HEK293 (cell line): Measurements from ENCODE around the gene C2CD2L.
A peak's percentile ranks its signal among the peaks of the same experiment; 100 is the strongest.

Experiments
- CTCF ChIA-PET: fragments of 350-600 bp; formaldehyde crosslinking; extraction: SDS; loops from one replicate; lab custom pipeline; 2021; ENCODE audit warnings: antibody characterized with exemption; lab: Yijun Ruan, JAX
- POLR2A ChIA-PET: fragments of 300-600 bp; formaldehyde crosslinking; extraction: SDS; loops from one replicate; lab custom pipeline; 2020; ENCODE audit warnings: antibody characterized with exemption, inconsistent platforms; lab: Yijun Ruan, JAX
- H3K27ac ChIP-seq: fragments of 200-500 bp; sonication (Bioruptor generic); 2 replicates; pipeline ENCODE4 v1.5.1; 2014; ENCODE audit warnings: low read depth, low read length, control low read depth, inconsistent platforms; ENCODE audit errors: extremely low read depth
- H3K36me3 ChIP-seq, 2 experiments: fragments of 200-500 bp in 1 of 2; sonication (Bioruptor generic) in 1 of 2; 1 replicate in 1 of 2; 2 replicates in 1 of 2; pipeline ENCODE4 v1.5.1; 2014 to 2017; ENCODE audit warnings: inconsistent platforms in 2 of 2, low read length in 2 of 2; ENCODE audit not compliant: control insufficient read depth in 2 of 2, insufficient read depth in 1 of 2
- H3K4me1 ChIP-seq: fragments of 200-500 bp; sonication (Bioruptor generic); 2 replicates; pipeline ENCODE4 v1.5.1; 2014; ENCODE audit warnings: mild to moderate bottlenecking, low read length, inconsistent platforms; ENCODE audit not compliant: control insufficient read depth, insufficient read depth
- H3K4me3 ChIP-seq: 2 replicates; pipeline ENCODE4 v1.5.1; 2011; ENCODE audit warnings: low read depth, mild to moderate bottlenecking, control low read depth, low read length, moderate library complexity
- H3K9me3 ChIP-seq: fragments of 200-500 bp; sonication (Bioruptor generic); 2 replicates; pipeline ENCODE4 v1.5.1; 2014; ENCODE audit warnings: low read depth, low read length, inconsistent platforms; ENCODE audit not compliant: control insufficient read depth, insufficient read depth
- CTCF ChIP-seq: fragments of 450-650 bp; formaldehyde crosslinking; IDR thresholded peaks from 2 replicates; pipeline ENCODE4 v1.5.1; 2016; ENCODE audit warnings: missing biosample characterization, missing genetic modification characterization
- INSM2 ChIP-seq: fragments of 450-650 bp; formaldehyde crosslinking; IDR thresholded peaks from 2 replicates; pipeline ENCODE4 v1.5.1; 2016; ENCODE audit warnings: missing biosample characterization, missing genetic modification characterization
- KLF17 ChIP-seq: fragments of 450-650 bp; formaldehyde crosslinking; IDR thresholded peaks from 2 replicates; pipeline ENCODE4 v1.5.1; 2016; ENCODE audit warnings: missing biosample characterization, missing genetic modification characterization
- KLF9 ChIP-seq: fragments of 450-650 bp; formaldehyde crosslinking; IDR thresholded peaks from 2 replicates; pipeline ENCODE4 v1.5.1; 2016; ENCODE audit warnings: missing biosample characterization, missing genetic modification characterization, low read depth
- PRDM1 ChIP-seq: fragments of 450-650 bp; formaldehyde crosslinking; IDR thresholded peaks from 2 replicates; pipeline ENCODE4; 2016; ENCODE audit warnings: missing biosample characterization, missing genetic modification characterization
- SCRT1 ChIP-seq: fragments of 450-650 bp; formaldehyde crosslinking; IDR thresholded peaks from 2 replicates; pipeline ENCODE4 v1.5.1; 2016; ENCODE audit warnings: missing biosample characterization, missing genetic modification characterization, borderline replicate concordance
- SP3 ChIP-seq: fragments of 450-650 bp; formaldehyde crosslinking; IDR thresholded peaks from 2 replicates; pipeline ENCODE4 v1.5.1; 2016; ENCODE audit warnings: missing biosample characterization, missing genetic modification characterization
- YY2 ChIP-seq: fragments of 450-650 bp; formaldehyde crosslinking; IDR thresholded peaks from 2 replicates; pipeline ENCODE4 v1.5.1; 2016; ENCODE audit warnings: missing biosample characterization, missing genetic modification characterization
- ZBTB1 ChIP-seq: fragments of 450-650 bp; formaldehyde crosslinking; IDR thresholded peaks from 2 replicates; pipeline ENCODE4 v1.5.1; 2016; ENCODE audit warnings: missing biosample characterization, missing genetic modification characterization
- ZBTB8A ChIP-seq: fragments of 450-650 bp; formaldehyde crosslinking; IDR thresholded peaks from 2 replicates; pipeline ENCODE4 v1.5.1; 2016; ENCODE audit warnings: missing biosample characterization, missing genetic modification characterization
- ZFHX2 ChIP-seq: fragments of 450-650 bp; formaldehyde crosslinking; conservative IDR thresholded peaks from 2 replicates; pipeline ENCODE4 v1.5.1; 2016; ENCODE audit warnings: missing biosample characterization, missing genetic modification characterization
- ZNF121 ChIP-seq: fragments of 450-650 bp; formaldehyde crosslinking; IDR thresholded peaks from 2 replicates; pipeline ENCODE4 v1.5.1; 2016; ENCODE audit warnings: missing biosample characterization, missing genetic modification characterization
- ZNF2 ChIP-seq: fragments of 450-650 bp; formaldehyde crosslinking; IDR thresholded peaks from 2 replicates; pipeline ENCODE4 v1.5.1; 2016; ENCODE audit warnings: missing biosample characterization, missing genetic modification characterization
- ZNF23 ChIP-seq: fragments of 450-650 bp; formaldehyde crosslinking; IDR thresholded peaks from 2 replicates; pipeline ENCODE4 v1.5.1; 2016; ENCODE audit warnings: missing biosample characterization, missing genetic modification characterization, borderline replicate concordance
- ZNF280D ChIP-seq: fragments of 450-650 bp; formaldehyde crosslinking; IDR thresholded peaks from 2 replicates; pipeline ENCODE4 v1.5.1; 2016; ENCODE audit warnings: missing biosample characterization, missing genetic modification characterization
- ZNF488 ChIP-seq: fragments of 450-650 bp; formaldehyde crosslinking; IDR thresholded peaks from 2 replicates; pipeline ENCODE4 v1.5.1; 2016; ENCODE audit warnings: missing biosample characterization, missing genetic modification characterization
- ZNF513 ChIP-seq: fragments of 450-650 bp; IDR thresholded peaks from 2 replicates; pipeline ENCODE4 v1.5.1; 2018; ENCODE audit warnings: missing biosample characterization, missing genetic modification characterization
- ZNF610 ChIP-seq: fragments of 450-650 bp; formaldehyde crosslinking; IDR thresholded peaks from 2 replicates; pipeline ENCODE4 v1.5.1; 2016; ENCODE audit warnings: missing biosample characterization, missing genetic modification characterization, borderline replicate concordance
- ZNF624 ChIP-seq: fragments of 450-650 bp; formaldehyde crosslinking; IDR thresholded peaks from 2 replicates; pipeline ENCODE4 v1.5.1; 2017; ENCODE audit warnings: missing biosample characterization, missing genetic modification characterization
- ZNF791 ChIP-seq: fragments of 450-650 bp; formaldehyde crosslinking; IDR thresholded peaks from 2 replicates; pipeline ENCODE4 v1.5.1; 2016; ENCODE audit warnings: missing biosample characterization, missing genetic modification characterization
- ZNF837 ChIP-seq: fragments of 450-650 bp; formaldehyde crosslinking; IDR thresholded peaks from 2 replicates; pipeline ENCODE4 v1.5.1; 2016; ENCODE audit warnings: missing biosample characterization, missing genetic modification characterization

The C2CD2L gene

GRCh38 chr11:119094816-119095065 lies 12.4 kb upstream of the C2CD2L start:
- H3K36me3 ChIP-seq: peaks cover 0 to 72% of the 10 kb centered on the region in 2 experiments; a peak in 1 of 3 replicates
- CTCF ChIA-PET: interaction anchor here (1.1 kb wide), 1 partner anchor 51 kb away, joined by 4 read pairs; no protein-coding TSS in a partner anchor
- peak overlapping the region; percentile 98 for H3K4me3 ChIP-seq
- POLR2A ChIA-PET: interaction anchor here (0.7 to 4.0 kb wide), 27 partner anchors 9 to 302 kb away, joined by 3 to 65 read pairs (median 4); partner anchors contain the start of genes BCL9L, C2CD2L, HINFP and HMBS
- no peaks in the 10 kb centered on the region for H3K9me3 ChIP-seq
- H3K4me1 ChIP-seq: no peaks in the 10 kb centered on the region
- TF ChIP-seq ZBTB8A (tag by site-specific recombination) (peak; percentile 53; the same call in 1 of the 2 replicates), INSM2 (tag by site-specific recombination) (no peak), ZNF513 (tag by site-specific recombination) (no peak), ZNF610 (tag by site-specific recombination) (no peak), ZNF837 (tag by site-specific recombination) (no peak), ZNF791 (tag by site-specific recombination) (no peak), ZNF280D (tag by site-specific recombination) (no peak), CTCF (tag by site-specific recombination) (0 out of 2 replicates have a peak, but pooled peaks have one; percentile 89), ZBTB1 (tag by site-specific recombination) (no peak), ZNF2 (tag by site-specific recombination) (no peak), ZFHX2 (no peak), ZNF121 (tag by site-specific recombination) (no peak), ZNF624 (tag by site-specific recombination) (no peak), KLF9 (tag by site-specific recombination) (no peak), ZNF23 (tag by site-specific recombination) (no peak)
- peak overlapping the region; percentile 82 for H3K27ac ChIP-seq

- H3K36me3 ChIP-seq: peaks cover 0 to 68% of the 10 kb centered on the region in 2 experiments; a peak in 1 of 3 replicates
- peak; percentile 80 for TF ChIP-seq YY2 (tag by site-specific recombination)
- TF ChIP-seq INSM2 (tag by site-specific recombination): peak; percentile 60
- TF ChIP-seq SCRT1 (tag by site-specific recombination): 0 out of 2 replicates have a peak, but pooled peaks have one; percentile 40
- TF ChIP-seq KLF17 (tag by site-specific recombination): peak; percentile 76
- TF ChIP-seq KLF9 (tag by site-specific recombination): peak; percentile 65
- TF ChIP-seq PRDM1 (tag by site-specific recombination): no peak
- no peak for TF ChIP-seq ZNF488 (tag by site-specific recombination)
- peak; percentile 85 for TF ChIP-seq SP3 (tag by site-specific recombination)
Observed at GRCh38 chr11:119095066-119095880, 11.9 kb upstream of the C2CD2L start.

More at GRCh38 chr11:119095066-119095880, 11.9 kb upstream of the C2CD2L start:
- no peaks in the 10 kb centered on the region for H3K4me1 ChIP-seq
- H3K9me3 ChIP-seq: no peaks in the 10 kb centered on the region
- H3K4me3 ChIP-seq: peak overlapping the region; percentile 98
- peak overlapping the region; percentile 82 for H3K27ac ChIP-seq
- ChIA-PET CTCF (interaction anchor here (0.7 kb wide), 2 partner anchors 21 to 26 kb away, joined by 3 to 4 read pairs; partner anchors contain the start of gene HINFP), POLR2A (interaction anchor here (0.6 to 4.0 kb wide), 30 partner anchors 10 to 276 kb away, joined by 3 to 65 read pairs (median 4); partner anchors contain the start of genes BCL9L, C2CD2L, HINFP and HMBS)
